Activated CD4-positive, alpha-beta T cell treated with anti-CD3 and anti-CD28 coated beads, Interleukin-2, amount 10 ng/mL, durations not matched to agents 24 days and 14 days (primary cell): ENCODE results near the gene PINK1. TPM values are rescaled to one million over a fixed set of nuclear protein-coding genes. Genes with fewer than 3 reads are reported as not detected.

Experiments
- DNase-seq: peaks from one replicate; pipeline ENCODE4 v3.0.0; 2022
- H3K27ac Mint-ChIP-seq: one replicate; pipeline ENCODE4 v1.8.0; 2022; ENCODE audit warnings: mild to moderate bottlenecking, mixed read lengths
- H3K27me3 Mint-ChIP-seq: one replicate; pipeline ENCODE4 v1.8.0; 2022; ENCODE audit warnings: mixed read lengths
- H3K36me3 Mint-ChIP-seq: one replicate; pipeline ENCODE4 v1.8.0; 2022; ENCODE audit warnings: low read depth, mild to moderate bottlenecking, mixed read lengths
- H3K4me1 Mint-ChIP-seq: one replicate; pipeline ENCODE4 v1.8.0; 2021; ENCODE audit warnings: mixed read lengths
- H3K4me3 Mint-ChIP-seq: one replicate; pipeline ENCODE4 v1.8.0; 2022; ENCODE audit warnings: mild to moderate bottlenecking, moderate library complexity, mixed read lengths
- H3K9me3 Mint-ChIP-seq: one replicate; pipeline ENCODE4 v1.8.0; 2021; ENCODE audit warnings: mixed read lengths
- intact Hi-C: fragments of 100-400 bp; cut with micrococcal nuclease; formaldehyde crosslinking; loops from one replicate; pipeline ENCODE4 v1.15.1; 2023
- total RNA-seq: library from RNA; stranded (reverse); gene quantifications from 2 replicates; pipeline ENCODE4 v1.2.3, GENCODE V29; 2022

Gene PINK1
- total RNA-seq, 1 donor from 2014 or later, result 2.0 TPM

DNA sequence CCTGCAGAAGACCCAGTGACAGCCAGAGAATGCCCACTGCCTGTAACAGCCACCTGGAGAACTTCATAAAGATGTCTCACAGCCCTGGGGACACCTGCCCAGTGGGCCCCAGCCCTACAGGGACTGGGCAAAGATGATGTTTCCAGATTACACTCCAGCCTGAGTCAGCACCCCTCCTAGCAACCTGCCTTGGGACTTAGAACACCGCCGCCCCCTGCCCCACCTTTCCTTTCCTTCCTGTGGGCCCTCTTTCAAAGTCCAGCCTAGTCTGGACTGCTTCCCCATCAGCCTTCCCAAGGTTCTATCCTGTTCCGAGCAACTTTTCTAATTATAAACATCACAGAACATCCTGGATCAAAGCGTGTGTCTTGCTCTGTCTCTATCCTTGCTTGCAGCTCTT, 14.7 kb upstream of the PINK1 start:
- Mint-ChIP-seq H3K4me3 (no peak overlapping the region), H3K27ac (no peak overlapping the region), H3K27me3 (peaks cover 2% of the 10 kb centered on the region), H3K36me3 (no peaks in the 10 kb centered on the region), H3K9me3 (no peaks in the 10 kb centered on the region), H3K4me1 (no peaks in the 10 kb centered on the region)
- intact Hi-C loops, result no loop called here
- DNase-seq, result no peak

GRCh38 chr1:20619999-20620398, 13.3 kb upstream of the PINK1 start:
- no peak overlapping the region for H3K4me3 Mint-ChIP-seq
- H3K4me1 Mint-ChIP-seq, result no peaks in the 10 kb centered on the region
- H3K27ac Mint-ChIP-seq, result no peak overlapping the region
- no peaks in the 10 kb centered on the region for H3K27me3 Mint-ChIP-seq
- intact Hi-C loops, result no loop called here
- H3K9me3 Mint-ChIP-seq, result no peaks in the 10 kb centered on the region
- DNase-seq, result no peak
- no peaks in the 10 kb centered on the region for H3K36me3 Mint-ChIP-seq

DNA sequence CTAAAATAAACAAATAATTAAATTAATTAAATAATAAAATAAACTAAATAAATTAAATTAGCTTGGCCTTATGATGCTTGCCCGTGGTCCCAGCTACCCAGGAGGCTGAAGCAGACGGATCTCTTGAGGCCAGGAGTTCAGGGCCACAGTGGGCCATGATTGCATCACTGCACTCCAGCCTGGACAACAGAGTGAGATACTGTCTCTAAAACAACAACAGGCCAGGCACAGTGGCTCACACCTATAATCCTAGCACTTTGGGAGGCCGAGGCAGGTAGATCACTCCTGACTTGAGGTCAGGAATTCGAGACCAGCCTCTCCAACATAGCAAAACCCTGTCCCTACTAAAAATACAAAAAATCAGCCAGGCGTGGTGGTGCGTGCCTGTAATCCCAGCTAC, 12.2 kb upstream of the PINK1 start:
- intact Hi-C loops, result no loop called here
- peaks cover 4% of the 10 kb centered on the region for H3K27me3 Mint-ChIP-seq
- no peak for DNase-seq
- no peak overlapping the region for H3K4me3 Mint-ChIP-seq
- no peaks in the 10 kb centered on the region for H3K4me1 Mint-ChIP-seq
- no peak overlapping the region for H3K27ac Mint-ChIP-seq
- H3K36me3 Mint-ChIP-seq, result no peaks in the 10 kb centered on the region
- no peaks in the 10 kb centered on the region for H3K9me3 Mint-ChIP-seq

GRCh38 chr1:20624709-20625108, 8.5 kb upstream of the PINK1 start:
- Mint-ChIP-seq H3K4me1 (no peaks in the 10 kb centered on the region), H3K9me3 (no peaks in the 10 kb centered on the region), H3K27me3 (peaks cover 15% of the 10 kb centered on the region), H3K4me3 (no peak overlapping the region), H3K27ac (no peak overlapping the region), H3K36me3 (no peaks in the 10 kb centered on the region)
- DNase-seq, result no peak
- intact Hi-C loops, result no loop called here

DNA sequence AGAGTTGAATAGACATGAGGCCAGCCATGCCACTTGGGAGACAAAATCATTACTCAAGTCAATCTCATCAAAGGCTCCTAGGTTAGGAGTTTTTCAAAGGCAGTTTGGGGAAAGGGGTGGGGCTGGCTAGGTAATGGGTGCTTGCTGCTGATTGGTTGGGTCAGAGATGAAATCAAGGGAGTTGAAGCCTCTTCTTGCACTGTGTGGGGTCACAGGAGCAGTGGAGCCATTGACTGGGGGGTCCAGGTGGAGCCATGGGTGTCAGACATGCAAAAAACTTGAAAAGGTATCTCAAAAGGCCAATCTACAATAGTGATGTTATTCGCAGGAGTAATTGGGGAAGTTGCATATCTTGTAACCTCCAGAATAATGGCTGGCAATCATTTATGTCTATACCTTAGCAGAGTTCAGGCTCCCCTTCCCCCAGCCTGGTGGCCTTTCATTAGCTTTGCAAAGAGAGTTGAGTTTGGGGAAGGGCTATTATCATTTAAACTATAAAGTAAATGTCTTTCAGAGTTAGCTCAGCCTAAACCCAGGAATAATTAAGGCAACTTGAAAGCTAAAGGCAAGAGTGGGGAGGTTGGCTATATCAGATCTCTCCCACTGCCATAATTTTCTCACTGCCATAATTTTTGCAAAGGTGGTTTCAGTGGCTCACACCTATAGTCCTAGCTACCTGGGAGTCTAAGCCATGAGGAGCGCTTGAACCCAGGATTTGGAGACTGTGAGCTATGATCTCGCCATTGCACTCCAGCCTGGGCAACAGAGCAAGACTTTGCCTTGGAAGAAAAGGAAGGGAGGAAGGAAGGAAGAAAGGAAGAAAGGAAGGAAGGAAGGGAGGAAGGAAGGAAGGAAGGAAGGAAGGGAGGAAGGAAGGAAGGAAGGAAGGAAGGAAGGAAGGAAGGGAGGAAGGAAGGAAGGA, 7.8 kb upstream of the PINK1 start:
- H3K36me3 Mint-ChIP-seq, result no peaks in the 10 kb centered on the region
- no peak for DNase-seq
- H3K9me3 Mint-ChIP-seq, result no peaks in the 10 kb centered on the region
- H3K4me3 Mint-ChIP-seq, result no peak overlapping the region
- no peak overlapping the region for H3K27ac Mint-ChIP-seq
- intact Hi-C loops, result no loop called here
- H3K27me3 Mint-ChIP-seq, result peaks cover 16% of the 10 kb centered on the region
- H3K4me1 Mint-ChIP-seq, result no peaks in the 10 kb centered on the region

- Mint-ChIP-seq H3K27me3 (peaks cover 19% of the 10 kb centered on the region), H3K4me3 (no peak overlapping the region), H3K27ac (no peak overlapping the region), H3K36me3 (no peaks in the 10 kb centered on the region), H3K4me1 (no peaks in the 10 kb centered on the region), H3K9me3 (no peaks in the 10 kb centered on the region)
- DNase-seq, result no peak
- intact Hi-C loops, result no loop called here
Measured at GRCh38 chr1:20626098-20626427, 7.2 kb upstream of the PINK1 start.

- Mint-ChIP-seq H3K4me1 (no peaks in the 10 kb centered on the region), H3K36me3 (no peaks in the 10 kb centered on the region), H3K4me3 (no peak overlapping the region), H3K9me3 (no peaks in the 10 kb centered on the region), H3K27ac (no peak overlapping the region), H3K27me3 (peaks cover 21% of the 10 kb centered on the region)
- intact Hi-C loops, result no loop called here
- DNase-seq, result no peak
Measured at GRCh38 chr1:20626524-20626923, 6.7 kb upstream of the PINK1 start.

DNA sequence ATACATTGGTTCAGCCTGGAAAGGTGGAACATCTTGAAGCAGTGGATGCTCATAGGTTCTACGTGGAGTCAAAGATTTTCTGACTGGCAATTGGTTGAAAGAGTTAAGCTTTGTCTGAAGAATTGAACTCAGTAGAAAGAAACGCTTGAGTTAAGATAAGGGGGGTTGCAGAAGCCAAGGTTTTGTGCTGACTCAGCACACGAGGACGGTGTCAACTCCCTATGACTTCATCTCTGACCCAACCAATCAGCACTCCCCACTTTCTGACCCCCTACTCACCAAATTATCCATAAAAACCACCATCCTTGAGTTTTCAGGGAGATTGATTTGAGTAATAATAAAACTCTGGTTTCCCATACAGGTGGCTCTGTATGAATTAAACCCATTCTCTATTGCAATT, 2.5 kb upstream of the PINK1 start:
- DNase-seq, result no peak
- Mint-ChIP-seq H3K27ac (no peak overlapping the region), H3K36me3 (no peaks in the 10 kb centered on the region), H3K4me1 (peaks cover 7% of the 10 kb centered on the region), H3K27me3 (peaks cover 18% of the 10 kb centered on the region), H3K4me3 (no peak overlapping the region), H3K9me3 (no peaks in the 10 kb centered on the region)
- intact Hi-C loops, result loop anchor here (5.0 kb wide), 1 partner anchor 123 kb away; the partner anchor contains the start of gene MUL1

- Mint-ChIP-seq H3K9me3 (no peaks in the 10 kb centered on the region), H3K27me3 (peaks cover 15% of the 10 kb centered on the region), H3K36me3 (no peaks in the 10 kb centered on the region), H3K27ac (no peak overlapping the region), H3K4me1 (peaks cover 7% of the 10 kb centered on the region), H3K4me3 (peak overlapping the region; percentile 70)
- intact Hi-C loops, result loop anchor here (5.0 kb wide), 1 partner anchor 125 kb away; the partner anchor contains the start of gene MUL1
- DNase-seq, result no peak
Measured at GRCh38 chr1:20632386-20632785, 872 bp upstream of the PINK1 start.

DNA sequence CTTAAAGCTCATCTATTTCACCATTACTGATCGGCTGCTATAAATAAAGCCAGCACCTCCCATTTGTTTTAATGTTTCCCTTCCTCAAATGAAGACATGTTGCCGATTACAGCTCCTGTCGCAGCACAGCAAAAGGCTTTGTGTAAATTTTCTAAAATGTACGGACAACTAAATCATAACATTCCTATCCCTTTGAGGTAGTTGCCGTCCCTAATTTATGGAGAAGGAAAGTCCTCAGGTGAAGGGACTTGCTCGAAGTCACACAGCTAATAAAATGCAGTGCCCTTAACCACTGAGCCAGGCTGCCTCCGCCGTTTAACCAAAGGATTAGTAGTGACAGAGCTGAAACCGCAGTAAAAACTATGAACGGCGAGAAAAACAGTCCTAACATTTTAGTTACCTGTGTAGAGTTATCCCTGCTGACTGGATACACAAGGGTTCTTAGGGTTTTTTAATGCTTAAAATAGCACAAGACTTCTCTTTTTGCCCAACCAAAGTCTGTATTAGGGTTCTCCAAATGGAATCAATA, 871 bp downstream of the PINK1 start:
- H3K9me3 Mint-ChIP-seq, result no peaks in the 10 kb centered on the region
- H3K4me1 Mint-ChIP-seq, result peaks cover 7% of the 10 kb centered on the region
- H3K27me3 Mint-ChIP-seq, result peaks cover 8% of the 10 kb centered on the region
- intact Hi-C loops, result loop anchor here (1.0 to 5.0 kb wide), 2 partner anchors 27 to 127 kb away; partner anchors contain the start of genes DDOST and MUL1
- H3K36me3 Mint-ChIP-seq, result peaks cover 1% of the 10 kb centered on the region
- peak overlapping the region; percentile 85 for H3K4me3 Mint-ChIP-seq
- H3K27ac Mint-ChIP-seq, result peak overlapping the region; percentile 60
- DNase-seq, result peak; percentile 73

DNA sequence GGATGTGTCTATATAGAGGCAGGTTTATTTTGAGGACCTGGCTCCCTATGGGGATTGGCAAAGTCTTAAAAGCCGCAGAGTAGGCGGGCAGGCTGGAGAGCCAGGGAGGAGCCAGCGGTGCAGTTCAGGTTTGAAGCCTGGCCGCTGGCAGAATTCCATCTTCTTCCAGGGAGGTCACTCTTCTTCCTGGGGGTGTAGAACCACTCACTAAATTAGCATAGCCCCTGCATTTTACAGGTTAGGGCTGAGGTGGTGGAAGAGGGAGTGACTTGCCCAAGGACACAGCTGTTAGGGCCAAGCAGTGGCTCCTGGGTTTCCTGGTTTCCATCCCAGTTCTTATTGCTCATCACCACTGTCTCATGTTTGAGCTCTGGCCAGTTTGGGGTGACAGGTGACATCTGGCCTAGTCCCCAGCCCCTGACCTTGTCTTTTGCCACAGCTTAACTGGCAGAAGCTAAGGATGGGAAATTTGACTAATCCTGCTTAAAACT, 1.4 kb downstream of the PINK1 start:
- DNase-seq, result peak; percentile 72
- no peak overlapping the region for H3K27ac Mint-ChIP-seq
- H3K27me3 Mint-ChIP-seq, result peaks cover 6% of the 10 kb centered on the region
- intact Hi-C loops, result loop anchor here (1.0 to 5.0 kb wide), 2 partner anchors 27 to 127 kb away; partner anchors contain the start of genes DDOST and MUL1
- H3K36me3 Mint-ChIP-seq, result peaks cover 1% of the 10 kb centered on the region
- no peaks in the 10 kb centered on the region for H3K9me3 Mint-ChIP-seq
- H3K4me3 Mint-ChIP-seq, result peak overlapping the region; percentile 85
- peaks cover 7% of the 10 kb centered on the region for H3K4me1 Mint-ChIP-seq

DNA sequence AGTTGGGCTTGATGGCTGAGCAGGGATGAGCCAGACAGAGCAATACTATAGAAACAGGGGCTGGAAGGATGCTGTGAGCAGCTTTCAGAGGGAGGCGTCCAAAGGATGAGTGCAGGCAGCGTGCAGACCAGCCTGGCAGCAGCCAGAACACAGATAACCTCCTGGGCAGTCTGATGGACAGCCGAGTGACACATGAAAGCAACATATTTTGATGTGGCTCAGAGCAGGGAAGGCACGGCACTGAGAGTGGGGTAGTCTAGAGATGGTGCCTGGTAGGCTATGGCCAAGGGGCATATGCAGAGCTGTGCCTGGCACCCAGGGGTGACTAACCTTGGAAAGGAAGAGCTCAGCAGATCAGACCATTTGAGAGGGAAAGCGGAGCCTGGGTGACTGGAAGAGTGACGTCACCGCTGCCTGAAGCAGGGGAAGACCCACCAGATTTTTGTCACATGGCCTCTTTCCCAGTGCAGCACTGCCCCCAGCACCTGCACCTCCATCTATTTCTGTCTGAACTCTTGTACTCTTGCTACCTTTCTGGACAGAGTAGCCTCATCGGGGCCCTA, 3.6 kb downstream of the PINK1 start:
- Mint-ChIP-seq H3K4me3 (no peak overlapping the region), H3K4me1 (peaks cover 7% of the 10 kb centered on the region), H3K27me3 (no peaks in the 10 kb centered on the region), H3K27ac (no peak overlapping the region), H3K36me3 (peaks cover 1% of the 10 kb centered on the region), H3K9me3 (no peaks in the 10 kb centered on the region)
- no peak for DNase-seq
- intact Hi-C loops, result no loop called here

GRCh38 chr1:20640183-20640597, 6.9 kb downstream of the PINK1 start:
- peak; percentile 89 for DNase-seq
- Mint-ChIP-seq H3K27ac (no peak overlapping the region), H3K4me3 (no peak overlapping the region), H3K36me3 (peaks cover 1% of the 10 kb centered on the region), H3K9me3 (no peaks in the 10 kb centered on the region), H3K27me3 (no peaks in the 10 kb centered on the region), H3K4me1 (no peaks in the 10 kb centered on the region)
- intact Hi-C loops, result loop anchor here (1.0 kb wide), 2 partner anchors 65 to 118 kb away; no protein-coding TSS in a partner anchor

GRCh38 chr1:20641975-20642374, 8.7 kb downstream of the PINK1 start:
- H3K9me3 Mint-ChIP-seq, result no peaks in the 10 kb centered on the region
- H3K27ac Mint-ChIP-seq, result no peak overlapping the region
- intact Hi-C loops, result no loop called here
- peaks cover 1% of the 10 kb centered on the region for H3K36me3 Mint-ChIP-seq
- no peak for DNase-seq
- no peaks in the 10 kb centered on the region for H3K4me1 Mint-ChIP-seq
- H3K27me3 Mint-ChIP-seq, result no peaks in the 10 kb centered on the region
- H3K4me3 Mint-ChIP-seq, result no peak overlapping the region
